ENCODE measurements around the gene ARRDC2. TPM values are rescaled to one million over a fixed set of nuclear protein-coding genes. Genes with fewer than 3 reads are reported as not detected.
"Not testable (repeated sequence)": the region's sequence is repeated elsewhere in the genome, so short reads cannot be mapped to it uniquely, and the experiment has no call there.

ARRDC2 gene
- total RNA-seq, 3 donors from 2014 or later (not counting 1 experiment from before 2014, with no cell fraction given) = 110 to 131 (median 121) TPM

- no peak for TF ChIP-seq CTCF (IDR thresholded peaks at IDR 0.05)
- ATAC-seq (no peak), DNase-seq (peak in 1 of 2 donors; percentile 19)
- intact Hi-C loops (cut with micrococcal nuclease) = loop anchor here (1.0 to 2.0 kb wide), 3 partner anchors 43 to 150 kb away; partner anchors contain the start of gene CCDC124
- peak overlapping the region; percentile 74 for H3K4me3 ChIP-seq (ENCODE audit: low read length)
- H3K36me3 Mint-ChIP-seq = no peaks in the 10 kb centered on the region
- no peaks in the 10 kb centered on the region for H3K9me3 Mint-ChIP-seq
- H3K4me1 ChIP-seq (ENCODE audit: control insufficient read depth, insufficient read depth, low read length) = peaks cover 40% of the 10 kb centered on the region
- H3K9me3 ChIP-seq (ENCODE audit: control insufficient read depth, insufficient read depth, low read length) = no peaks in the 10 kb centered on the region
- peak overlapping the region; percentile 89 to 98 for H3K27ac Mint-ChIP-seq
- peak overlapping the region; percentile 85 for H3K4me3 Mint-ChIP-seq
- no peaks in the 10 kb centered on the region for H3K27me3 ChIP-seq (ENCODE audit: control insufficient read depth, insufficient read depth, low read length)
- H3K27ac ChIP-seq (ENCODE audit: low read length) = peak overlapping the region; percentile 94
- WGBS (ENCODE audit: insufficient coverage) = 11% methylated on average over 12 of the region's 15 CpGs
- H3K4me1 Mint-ChIP-seq = peaks cover 9 to 27% of the 10 kb centered on the region in 2 donors
- H3K27me3 Mint-ChIP-seq (ENCODE audit: low read depth in 2 of 2) = no peaks in the 10 kb centered on the region
- H3K36me3 ChIP-seq (ENCODE audit: control insufficient read depth, insufficient read depth, low read length) = peaks cover 4% of the 10 kb centered on the region
Observed at GRCh38 chr19:18001777-18002345, 6.1 kb upstream of the ARRDC2 start.

GRCh38 chr19:18002347-18002850 lies 5.6 kb upstream of the ARRDC2 start:
- H3K27me3 ChIP-seq (ENCODE audit: control insufficient read depth, insufficient read depth, low read length) = no peaks in the 10 kb centered on the region
- peak overlapping the region; percentile 94 for H3K27ac ChIP-seq (ENCODE audit: low read length)
- Mint-ChIP-seq H3K27me3 (ENCODE audit: low read depth in 2 of 2) (no peaks in the 10 kb centered on the region), H3K36me3 (no peaks in the 10 kb centered on the region), H3K27ac (peak overlapping the region; percentile 89 to 98), H3K4me1 (peaks cover 14 to 29% of the 10 kb centered on the region in 2 donors), H3K4me3 (peak overlapping the region; percentile 85), H3K9me3 (no peaks in the 10 kb centered on the region)
- peak overlapping the region; percentile 74 for H3K4me3 ChIP-seq (ENCODE audit: low read length)
- ATAC-seq (no peak), DNase-seq (peak in 1 of 2 donors; percentile 45)
- H3K9me3 ChIP-seq (ENCODE audit: control insufficient read depth, insufficient read depth, low read length) = no peaks in the 10 kb centered on the region
- intact Hi-C loops (cut with micrococcal nuclease) = no loop called here
- H3K4me1 ChIP-seq (ENCODE audit: control insufficient read depth, insufficient read depth, low read length) = peaks cover 42% of the 10 kb centered on the region
- 28% methylated on average over 27 of the region's 27 CpGs for WGBS (ENCODE audit: insufficient coverage)
- peaks cover 4% of the 10 kb centered on the region for H3K36me3 ChIP-seq (ENCODE audit: control insufficient read depth, insufficient read depth, low read length)
- no peak for TF ChIP-seq CTCF (IDR thresholded peaks at IDR 0.05)

GRCh38 chr19:18005750-18006149 lies 2.2 kb upstream of the ARRDC2 start:
- not testable (repeated sequence) for H3K27ac Mint-ChIP-seq; H3K27me3 Mint-ChIP-seq (ENCODE audit: low read depth in 2 of 2)

GRCh38 chr19:18007044-18007916 lies 690 bp upstream of the ARRDC2 start:
- Histone ChIP-seq H3K4me1 (ENCODE audit: control insufficient read depth, insufficient read depth, low read length) (peaks cover 41% of the 10 kb centered on the region), H3K4me3 (ENCODE audit: low read length) (peak overlapping the region; percentile 33), H3K9me3 (ENCODE audit: control insufficient read depth, insufficient read depth, low read length) (no peaks in the 10 kb centered on the region), H3K36me3 (ENCODE audit: control insufficient read depth, insufficient read depth, low read length) (peaks cover 34% of the 10 kb centered on the region), H3K27me3 (ENCODE audit: control insufficient read depth, insufficient read depth, low read length) (no peaks in the 10 kb centered on the region), H3K27ac (ENCODE audit: low read length) (peak overlapping the region; percentile 77)
- Mint-ChIP-seq H3K4me3 (peak overlapping the region; percentile 95), H3K27ac (peak overlapping the region; percentile 94 to 95), H3K4me1 (peaks cover 11 to 25% of the 10 kb centered on the region in 2 donors), H3K9me3 (no peaks in the 10 kb centered on the region), H3K36me3 (no peaks in the 10 kb centered on the region), H3K27me3 (ENCODE audit: low read depth in 2 of 2) (no peaks in the 10 kb centered on the region)
- ATAC-seq (peak; percentile 60 to 82 (median 66)), DNase-seq (peak; percentile 82 to 92)
- intact Hi-C loops (cut with micrococcal nuclease) = loop anchor here (1.0 to 5.0 kb wide), 3 partner anchors 51 to 244 kb away; partner anchors contain the start of gene IFI30
- 5% methylated on average over 46 of the region's 46 CpGs for WGBS (ENCODE audit: insufficient coverage)
- peak; percentile 99 for TF ChIP-seq CTCF (IDR thresholded peaks at IDR 0.05)

More at GRCh38 chr19:18005750-18006149, 2.2 kb upstream of the ARRDC2 start:
- Histone ChIP-seq H3K36me3 (ENCODE audit: control insufficient read depth, insufficient read depth, low read length) (peaks cover 26% of the 10 kb centered on the region), H3K4me1 (ENCODE audit: control insufficient read depth, insufficient read depth, low read length) (peaks cover 50% of the 10 kb centered on the region)
- DNase-seq; H3K9me3 Mint-ChIP-seq; H3K4me3 Mint-ChIP-seq; H3K9me3 ChIP-seq (ENCODE audit: control insufficient read depth, insufficient read depth, low read length); H3K27ac ChIP-seq (ENCODE audit: low read length); H3K27me3 ChIP-seq (ENCODE audit: control insufficient read depth, insufficient read depth, low read length); H3K4me3 ChIP-seq (ENCODE audit: low read length); H3K36me3 Mint-ChIP-seq; ATAC-seq: not testable (repeated sequence)
- peaks cover 11 to 31% of the 10 kb centered on the region in 2 donors for H3K4me1 Mint-ChIP-seq
- intact Hi-C loops (cut with micrococcal nuclease) = loop anchor here (2.0 to 5.0 kb wide), 2 partner anchors 167 to 245 kb away; partner anchors contain the start of gene IFI30
- 96% methylated on average over 23 of the region's 35 CpGs for WGBS (ENCODE audit: insufficient coverage)
